Mucosa of descending colon (tissue), 3 donors: Measurements from ENCODE around the gene POGK. TPM values are rescaled to one million over a fixed set of nuclear protein-coding genes. Genes with fewer than 3 reads are reported as not detected.

Experiments used
- ATAC-seq: fragments of 200-7000 bp; cut with Tn5 transposase; one replicate; pipeline ENCODE4 v1.9.1; 2020; ENCODE audit warnings: mild to moderate bottlenecking, moderate library complexity
- DNase-seq, 3 donors: peaks; one replicate each; pipeline ENCODE4 v3.0.0-alpha.2; 2020
- H3K36me3 ChIP-seq: fragments of 200-600 bp; one replicate; pipeline ENCODE4 v1.8.0; 2021; ENCODE audit warnings: low read depth, mild to moderate bottlenecking
- H3K4me1 ChIP-seq: fragments of 200-600 bp; one replicate; pipeline ENCODE4 v1.8.0; 2021; ENCODE audit warnings: low read depth, mild to moderate bottlenecking
- H3K4me3 ChIP-seq: fragments of 200-600 bp; one replicate; pipeline ENCODE4 v1.8.0; 2021; ENCODE audit warnings: mild to moderate bottlenecking
- H3K9me3 ChIP-seq: fragments of 200-600 bp; one replicate; pipeline ENCODE4 v1.8.0; 2021; ENCODE audit warnings: mild to moderate bottlenecking
- intact Hi-C, 2 donors: fragments of 100-400 bp; cut with DNase I in 1 of 2; cut with micrococcal nuclease in 1 of 2; formaldehyde crosslinking; loops; one replicate each; pipeline versions ENCODE4 v1.11.0 to v1.11.1; 2022; cut with DNase I, micrococcal nuclease
- total RNA-seq, 3 donors: library from RNA; stranded (reverse); fragmentation: NEBNext Ultra II Directional in 2 of 3; extraction: Animal tissue kit (Norgen Biotek cat#: 25700) in 2 of 3; gene quantifications; one replicate each; pipeline versions ENCODE4 v1.2.1 to v1.2.4, GENCODE V29; 2021 to 2023
- TF ChIP-seq, protein P1 (sequence below): fragments of 200-600 bp; IDR thresholded peaks from one replicate; pipeline ENCODE4 v1.8.0; 2022; ENCODE audit warnings: antibody characterized with exemption, mild to moderate bottlenecking
- donor health status: DM: no; HTN: no; CAD: no; lungs with moderate emphysema.
- donor health status: DM: no; HTN: no; CAD: no.
- donor health status: DM: no; HTN: yes; CAD: no.

POGK gene
- total RNA-seq, 3 donors from 2014 or later = 22.7 to 38.7 (median 30.1) TPM

DNA sequence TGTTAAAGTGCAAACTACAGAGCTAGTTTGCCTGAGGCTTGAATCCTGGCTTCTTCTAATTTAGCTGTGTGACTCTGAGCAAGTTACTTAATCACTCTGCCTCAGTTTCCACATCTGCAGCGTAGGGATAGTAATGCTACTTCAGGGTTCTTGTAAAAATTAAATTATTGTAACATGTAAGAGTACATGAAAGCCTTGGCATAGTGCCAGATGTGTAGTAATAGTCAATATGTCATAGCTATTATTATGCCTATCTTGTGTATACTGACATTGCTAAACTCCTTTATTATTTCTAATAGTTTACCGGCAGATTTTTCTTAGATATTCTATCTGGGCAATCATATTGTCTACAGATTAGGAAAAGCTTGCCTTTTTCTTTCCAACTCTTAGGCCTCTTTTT lies 43.6 kb downstream of the POGK start:
- intact Hi-C loops = no loop called here

GRCh38 chr1:166884040-166884642 lies 44.9 kb downstream of the POGK start:
- intact Hi-C loops = no loop called here
- DNase-seq (peak; percentile 55 to 73 (median 59)), ATAC-seq (peak; percentile 92)
- TF ChIP-seq, protein P1, sequence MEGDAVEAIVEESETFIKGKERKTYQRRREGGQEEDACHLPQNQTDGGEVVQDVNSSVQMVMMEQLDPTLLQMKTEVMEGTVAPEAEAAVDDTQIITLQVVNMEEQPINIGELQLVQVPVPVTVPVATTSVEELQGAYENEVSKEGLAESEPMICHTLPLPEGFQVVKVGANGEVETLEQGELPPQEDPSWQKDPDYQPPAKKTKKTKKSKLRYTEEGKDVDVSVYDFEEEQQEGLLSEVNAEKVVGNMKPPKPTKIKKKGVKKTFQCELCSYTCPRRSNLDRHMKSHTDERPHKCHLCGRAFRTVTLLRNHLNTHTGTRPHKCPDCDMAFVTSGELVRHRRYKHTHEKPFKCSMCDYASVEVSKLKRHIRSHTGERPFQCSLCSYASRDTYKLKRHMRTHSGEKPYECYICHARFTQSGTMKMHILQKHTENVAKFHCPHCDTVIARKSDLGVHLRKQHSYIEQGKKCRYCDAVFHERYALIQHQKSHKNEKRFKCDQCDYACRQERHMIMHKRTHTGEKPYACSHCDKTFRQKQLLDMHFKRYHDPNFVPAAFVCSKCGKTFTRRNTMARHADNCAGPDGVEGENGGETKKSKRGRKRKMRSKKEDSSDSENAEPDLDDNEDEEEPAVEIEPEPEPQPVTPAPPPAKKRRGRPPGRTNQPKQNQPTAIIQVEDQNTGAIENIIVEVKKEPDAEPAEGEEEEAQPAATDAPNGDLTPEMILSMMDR = no peak
- no peak overlapping the region for H3K4me3 ChIP-seq
- no peaks in the 10 kb centered on the region for H3K9me3 ChIP-seq
- peaks cover 6% of the 10 kb centered on the region for H3K4me1 ChIP-seq
- no peaks in the 10 kb centered on the region for H3K36me3 ChIP-seq

More for the DNA sequence above, 43.6 kb downstream of the POGK start:
- no peak overlapping the region for H3K4me3 ChIP-seq
- H3K9me3 ChIP-seq = no peaks in the 10 kb centered on the region
- TF ChIP-seq, protein P1 = no peak
- H3K4me1 ChIP-seq = peaks cover 6% of the 10 kb centered on the region
- DNase-seq (no peak), ATAC-seq (no peak)
- H3K36me3 ChIP-seq = no peaks in the 10 kb centered on the region

DNA sequence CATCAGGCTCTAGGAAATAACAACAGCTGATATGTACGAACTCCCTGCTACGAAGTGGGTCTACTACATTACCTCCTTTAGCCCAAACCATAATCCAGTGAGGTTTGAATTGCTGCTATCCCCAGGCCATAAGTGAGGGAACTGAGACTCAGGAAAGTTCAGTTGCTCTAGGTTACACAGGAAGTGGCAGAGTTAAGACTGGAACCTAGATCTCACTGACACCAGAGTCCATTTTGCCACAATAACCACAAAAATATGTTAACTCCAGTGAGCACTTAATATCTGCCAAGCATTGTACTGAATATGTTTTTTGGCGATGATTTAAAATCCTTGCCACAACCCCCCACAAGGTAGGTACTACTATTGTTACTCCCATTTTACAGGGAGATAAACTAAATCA lies 45.7 kb downstream of the POGK start:
- intact Hi-C loops = no loop called here
- TF ChIP-seq, protein P1 = no peak
- peaks cover 6% of the 10 kb centered on the region for H3K4me1 ChIP-seq
- no peaks in the 10 kb centered on the region for H3K9me3 ChIP-seq
- DNase-seq (no peak), ATAC-seq (no peak)
- no peak overlapping the region for H3K4me3 ChIP-seq
- no peaks in the 10 kb centered on the region for H3K36me3 ChIP-seq

- TF ChIP-seq, protein P1 = no peak
- ATAC-seq (no peak), DNase-seq (no peak)
- Histone ChIP-seq H3K9me3 (no peaks in the 10 kb centered on the region), H3K36me3 (no peaks in the 10 kb centered on the region), H3K4me1 (peaks cover 6% of the 10 kb centered on the region), H3K4me3 (no peak overlapping the region)
- intact Hi-C loops = no loop called here
These were observed 49.3 kb downstream of the POGK start for GRCh38 chr1:166888373-166889111.

- Histone ChIP-seq H3K36me3 (no peaks in the 10 kb centered on the region), H3K9me3 (no peaks in the 10 kb centered on the region), H3K4me1 (no peaks in the 10 kb centered on the region), H3K4me3 (no peak overlapping the region)
- DNase-seq (no peak), ATAC-seq (no peak)
- TF ChIP-seq, protein P1 = no peak
- intact Hi-C loops = no loop called here
These were observed 50.5 kb downstream of the POGK start for GRCh38 chr1:166889776-166890175.
